Adrenal gland (tissue), 12 donors: ENCODE results near the gene SURF4. TPM values are rescaled to one million over a fixed set of nuclear protein-coding genes. Genes with fewer than 3 reads are reported as not detected.

ENCODE experiments used
- DNase-seq, 7 donors: peaks; one replicate each; pipeline ENCODE4 v3.0.0-alpha.2; 2019 to 2020
- H3K27ac ChIP-seq, 5 donors: fragments of 200-600 bp; sonication (generic) in 4 of 5; 1 replicate in 3 of 5; 2 replicates in 2 of 5; pipeline versions ENCODE4 v1.5.1 to v1.8.0; 2016 to 2020; ENCODE audit warnings: mild to moderate bottlenecking in 1 of 5
- H3K27me3 ChIP-seq: fragments of 200-600 bp; 2 replicates; pipeline ENCODE4 v1.8.0; 2021
- H3K36me3 ChIP-seq, 2 donors: fragments of 200-600 bp; replicated peaks in 1 of 2; 1 replicate in 1 of 2; 2 replicates in 1 of 2; pipeline versions ENCODE4 v1.5.1 to v1.8.0; 2018 to 2022
- H3K4me1 ChIP-seq, 2 donors: fragments of 200-600 bp; replicated peaks in 1 of 2; 1 replicate in 1 of 2; 2 replicates in 1 of 2; pipeline versions ENCODE4 v1.5.1 to v1.8.0; 2018 to 2021
- H3K4me3 ChIP-seq, 4 donors: fragments of 200-600 bp; sonication (generic) in 3 of 4; one replicate each; pipeline ENCODE4 v1.5.1; 2016 to 2018
- H3K9me3 ChIP-seq, 3 donors: fragments of 200-600 bp; sonication (generic) in 1 of 3; replicated peaks in 1 of 3; 1 replicate in 2 of 3; 2 replicates in 1 of 3; pipeline versions ENCODE4 v1.5.1 to v1.8.0; 2016 to 2021
- POLR2A ChIP-seq, 2 donors: fragments of 450-650 bp; IDR thresholded peaks; one replicate each; pipeline ENCODE4 v1.6.1; 2017; ENCODE audit warnings: antibody characterized with exemption in 2 of 2, mild to moderate bottlenecking in 2 of 2, moderate library complexity in 1 of 2
- WGBS, 4 donors: extraction: QIAGEN DNeasy Blood & Tissue Kit in 2 of 4; methylation state at CpG; one replicate each; pipeline versions ENCODE4 v1.1.5 to v1.1.7; 2013 to 2017; 5-methylcytosine and 5-hydroxymethylcytosine counted together
- intact Hi-C, 2 donors: fragments of 100-400 bp; cut with DNase I; formaldehyde crosslinking; loops; one replicate each; pipeline versions ENCODE4 v1.14.1 to v1.15.0; 2022 to 2023
- polyA plus RNA-seq, 3 donors: library from polyadenylated mRNA; stranded (reverse); fragments of 200-250 nt in 2 of 3; fragments of 350-450 nt in 1 of 3; fragmentation: Illumina TruSeq in 1 of 3; extraction: RNeasy Lipid Tissue Mini Kit (QIAGEN cat#74804) in 1 of 3; gene quantifications; one replicate each; pipeline ENCODE4 v1.2.3, GENCODE V29; 2013 to 2014
- total RNA-seq, 9 donors: library from RNA; depleted of rRNA in 4 of 9; stranded (reverse); fragments of >200 nt in 4 of 9; fragments of 120-200 nt in 1 of 9; fragmentation: NEBNext Ultra II Directional in 1 of 9; extraction: Animal tissue kit (Norgen Biotek cat#: 25700) in 1 of 9; gene quantifications; one replicate each; pipeline versions ENCODE4 v1.1.0 to v1.2.4, GENCODE V29; 2013 to 2023
- TF ChIP-seq, protein P1 (sequence below), 6 experiments: fragments of 450-650 bp in 4 of 6; fragments of 200-600 bp in 2 of 6; sonication (generic) in 1 of 6; IDR thresholded peaks; 1 replicate in 5 of 6; 2 replicates in 1 of 6; pipeline versions ENCODE4 v1.5.1 to v1.8.0; 2016 to 2021; ENCODE audit warnings: antibody characterized with exemption in 6 of 6, mild to moderate bottlenecking in 2 of 6, moderate library complexity in 1 of 6
- donor health status: healthy with polysubstance abuse.
- donor health status: Bipolar disorder and iron deficiency.
- donor health status: DM: yes; HTN: yes; CAD: no.
- donor health status: DM: no; HTN: no; CAD: no.
- donor health status: DM: no; HTN: no; CAD: no.
- donor health status: DM: yes; HTN: yes; CAD: no.

Gene SURF4
- total and polyA plus RNA-seq, 12 donors, result 43.4 to 340 (median 177) TPM

GRCh38 chr9:133344979-133345378 is 30.9 kb downstream of the SURF4 start:
- 90 to 95% (median 93%) methylated on average over 7 to 12 of the region's 12 CpGs for WGBS, 4 donors
- no peak overlapping the region for H3K27ac ChIP-seq
- no peak overlapping the region for H3K4me3 ChIP-seq
- no peak for TF ChIP-seq POLR2A (IDR thresholded peaks at IDR 0.05)
- TF ChIP-seq, protein P1, sequence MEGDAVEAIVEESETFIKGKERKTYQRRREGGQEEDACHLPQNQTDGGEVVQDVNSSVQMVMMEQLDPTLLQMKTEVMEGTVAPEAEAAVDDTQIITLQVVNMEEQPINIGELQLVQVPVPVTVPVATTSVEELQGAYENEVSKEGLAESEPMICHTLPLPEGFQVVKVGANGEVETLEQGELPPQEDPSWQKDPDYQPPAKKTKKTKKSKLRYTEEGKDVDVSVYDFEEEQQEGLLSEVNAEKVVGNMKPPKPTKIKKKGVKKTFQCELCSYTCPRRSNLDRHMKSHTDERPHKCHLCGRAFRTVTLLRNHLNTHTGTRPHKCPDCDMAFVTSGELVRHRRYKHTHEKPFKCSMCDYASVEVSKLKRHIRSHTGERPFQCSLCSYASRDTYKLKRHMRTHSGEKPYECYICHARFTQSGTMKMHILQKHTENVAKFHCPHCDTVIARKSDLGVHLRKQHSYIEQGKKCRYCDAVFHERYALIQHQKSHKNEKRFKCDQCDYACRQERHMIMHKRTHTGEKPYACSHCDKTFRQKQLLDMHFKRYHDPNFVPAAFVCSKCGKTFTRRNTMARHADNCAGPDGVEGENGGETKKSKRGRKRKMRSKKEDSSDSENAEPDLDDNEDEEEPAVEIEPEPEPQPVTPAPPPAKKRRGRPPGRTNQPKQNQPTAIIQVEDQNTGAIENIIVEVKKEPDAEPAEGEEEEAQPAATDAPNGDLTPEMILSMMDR (IDR thresholded peaks at IDR 0.05), result no peak
- peaks cover 0 to 60% of the 10 kb centered on the region in 2 donors for H3K36me3 ChIP-seq
- H3K27me3 ChIP-seq, result no peaks in the 10 kb centered on the region
- peaks cover 18 to 38% of the 10 kb centered on the region in 2 donors for H3K4me1 ChIP-seq
- DNase-seq, result no peak
- H3K9me3 ChIP-seq, result no peaks in the 10 kb centered on the region
- intact Hi-C loops, result no loop called here

DNA sequence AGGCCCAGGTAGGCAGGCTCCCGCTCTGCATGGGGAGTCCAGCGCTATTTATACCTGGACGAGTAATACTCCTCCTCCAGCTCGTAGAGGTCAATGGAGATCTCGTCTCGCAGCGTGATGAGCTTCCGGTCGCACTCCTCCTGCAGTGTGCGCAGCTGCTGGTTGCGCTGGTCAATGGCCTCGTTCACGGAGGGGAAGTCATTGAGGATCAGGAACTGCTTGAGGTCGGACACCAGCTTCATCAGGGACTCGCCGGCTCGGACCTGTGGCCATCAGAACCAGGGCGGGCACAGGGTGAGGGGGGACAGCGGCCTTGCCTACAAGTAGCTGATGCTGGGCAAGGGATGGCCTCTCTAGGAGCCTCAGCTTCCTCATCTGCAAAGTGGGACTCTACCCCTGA is 31.8 kb downstream of the SURF4 start:
- intact Hi-C loops, result no loop called here
- no peak overlapping the region for H3K27ac ChIP-seq
- no peaks in the 10 kb centered on the region for H3K27me3 ChIP-seq
- peaks cover 15 to 38% of the 10 kb centered on the region in 2 donors for H3K4me1 ChIP-seq
- WGBS, 4 donors, result 85 to 96% (median 95%) methylated on average over 4 to 19 of the region's 19 CpGs
- TF ChIP-seq, protein P1 (IDR thresholded peaks at IDR 0.05), result no peak
- no peak for TF ChIP-seq POLR2A (IDR thresholded peaks at IDR 0.05)
- H3K4me3 ChIP-seq, result no peak overlapping the region
- DNase-seq, result no peak
- H3K36me3 ChIP-seq, result peaks cover 0 to 56% of the 10 kb centered on the region in 2 donors
- no peaks in the 10 kb centered on the region for H3K9me3 ChIP-seq

GRCh38 chr9:133342570-133342969 is 33.3 kb downstream of the SURF4 start:
- H3K36me3 ChIP-seq, result peaks cover 0 to 56% of the 10 kb centered on the region in 2 donors

DNA sequence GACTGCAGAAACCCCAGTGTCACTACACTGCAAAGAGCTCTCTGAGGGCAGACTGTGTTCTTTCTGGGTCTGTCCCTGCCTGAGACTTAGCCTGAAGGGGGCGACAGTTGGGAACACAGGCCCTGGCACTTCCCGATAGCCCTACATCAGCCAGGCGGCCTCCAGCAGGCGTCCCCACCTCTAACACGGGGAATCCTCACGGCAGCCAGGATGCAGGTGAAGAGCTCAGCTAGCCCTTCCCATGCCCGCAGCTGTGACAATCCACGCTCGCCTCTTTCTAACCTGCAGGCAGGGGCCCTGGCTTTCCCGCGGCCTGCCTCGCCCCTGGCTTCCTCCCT is 33.8 kb downstream of the SURF4 start:
- peak in 1 of 7 donors; percentile 17 for DNase-seq
- Histone ChIP-seq H3K27me3 (no peaks in the 10 kb centered on the region), H3K9me3 (no peaks in the 10 kb centered on the region), H3K27ac (peak overlapping the region in 3 of 5 donors; percentile 61 to 89 (median 85)), H3K4me1 (peaks cover 14 to 33% of the 10 kb centered on the region in 2 donors), H3K4me3 (no peak overlapping the region), H3K36me3 (peaks cover 0 to 56% of the 10 kb centered on the region in 2 donors)
- no peak for TF ChIP-seq POLR2A (IDR thresholded peaks at IDR 0.05)
- TF ChIP-seq, protein P1 (IDR thresholded peaks at IDR 0.05), result no peak
- 79 to 87% (median 85%) methylated on average over 12 of the region's 12 CpGs for WGBS, 4 donors
- intact Hi-C loops, result no loop called here

More at GRCh38 chr9:133342570-133342969, 33.3 kb downstream of the SURF4 start:
- no peaks in the 10 kb centered on the region for H3K9me3 ChIP-seq
- H3K27ac ChIP-seq, result peak overlapping the region in 1 of 5 donors; percentile 85
- H3K4me3 ChIP-seq, result no peak overlapping the region
- peak in 1 of 7 donors; percentile 24 for DNase-seq
- H3K4me1 ChIP-seq, result peaks cover 13 to 36% of the 10 kb centered on the region in 2 donors
- no peak for TF ChIP-seq POLR2A (IDR thresholded peaks at IDR 0.05)
- TF ChIP-seq, protein P1 (IDR thresholded peaks at IDR 0.05), result no peak
- intact Hi-C loops, result no loop called here
- H3K27me3 ChIP-seq, result no peaks in the 10 kb centered on the region
- 83 to 91% (median 85%) methylated on average over 6 to 11 of the region's 11 CpGs for WGBS, 4 donors
